Panc1 (cell line): ENCODE data around the gene CEP164. TPM values are rescaled to one million over a fixed set of nuclear protein-coding genes. Genes with fewer than 3 reads are reported as not detected.

Source experiments
- ATAC-seq: fragments of 200-7000 bp; cut with Tn5 transposase; 2 replicates; pipeline ENCODE4 v1.9.1; 2020; ENCODE audit warnings: mild to moderate bottlenecking, moderate library complexity
- BruUV-seq: library from RNA; stranded (reverse); fragments of 400-500 nt; replicated peaks from 2 replicates; lab custom pipeline; 2021; lab: Mats Ljungman, UMichigan
- CTCF ChIA-PET: fragments of 300-600 bp; sonication (Branson Sonifier 250); formaldehyde crosslinking; loops from one replicate; lab custom pipeline; 2022; ENCODE audit warnings: antibody characterized with exemption; lab: Charles Lee
- POLR2A ChIA-PET: fragments of 300-600 bp; sonication (Branson Sonifier 250); formaldehyde crosslinking; loops from one replicate; lab custom pipeline; 2022; ENCODE audit warnings: antibody characterized with exemption; lab: Charles Lee
- DNase-seq: peaks from one replicate; pipeline ENCODE4 v3.0.0-alpha.2; 2010; ENCODE audit warnings: low read depth, low spot score
- H3K27ac ChIP-seq: 2 replicates; pipeline ENCODE4 v1.5.1; 2011; ENCODE audit warnings: mild to moderate bottlenecking, low read length, inconsistent platforms
- H3K27me3 ChIP-seq: fragments of 200-500 bp; sonication (Bioruptor generic); 2 replicates; pipeline ENCODE4 v1.6.0; 2014; ENCODE audit warnings: low read length, inconsistent platforms; ENCODE audit not compliant: control insufficient read depth, insufficient read depth
- H3K36me3 ChIP-seq: fragments of 200-500 bp; sonication (Bioruptor generic); 2 replicates; pipeline ENCODE4 v1.5.1; 2014; ENCODE audit warnings: inconsistent platforms, mild to moderate bottlenecking, low read length, moderate library complexity; ENCODE audit not compliant: control insufficient read depth, insufficient read depth
- H3K4me1 ChIP-seq: 2 replicates; pipeline ENCODE4 v1.5.1; 2011; ENCODE audit warnings: inconsistent platforms, mild to moderate bottlenecking, low read length, moderate library complexity; ENCODE audit not compliant: control insufficient read depth, insufficient read depth
- H3K4me3 ChIP-seq, 2 experiments: 2 replicates each; pipeline ENCODE4 v1.5.1; 2011 to 2012; ENCODE audit warnings: low read depth in 2 of 2, low read length in 2 of 2, mild to moderate bottlenecking in 2 of 2, inconsistent platforms in 1 of 2, moderate library complexity in 1 of 2
- H3K9me3 ChIP-seq: fragments of 200-500 bp; sonication (Bioruptor generic); 2 replicates; pipeline ENCODE4 v1.5.1; 2014; ENCODE audit warnings: low read depth, mild to moderate bottlenecking, inconsistent platforms, low read length, moderate library complexity; ENCODE audit not compliant: control insufficient read depth, insufficient read depth
- CTCF ChIP-seq: fragments of 450-650 bp; IDR thresholded peaks from 2 replicates; pipeline ENCODE4 v1.5.1; 2017; ENCODE audit warnings: mild to moderate bottlenecking
- POLR2AphosphoS5 ChIP-seq: IDR thresholded peaks from 2 replicates; pipeline ENCODE4 v1.6.1; 2012; ENCODE audit warnings: mild to moderate bottlenecking, low read depth, low read length, moderate library complexity
- REST ChIP-seq, 2 experiments: IDR thresholded peaks; 2 replicates each; pipeline ENCODE4 v1.6.1; 2011 to 2012; ENCODE audit warnings: low read depth in 2 of 2, control low read depth in 1 of 2, low read length in 1 of 2, mild to moderate bottlenecking in 1 of 2, moderate library complexity in 1 of 2; ENCODE audit not compliant: insufficient read depth in 1 of 2
- SIN3A ChIP-seq: IDR thresholded peaks from 2 replicates; pipeline ENCODE4 v1.6.1; 2012; ENCODE audit warnings: low read depth, mild to moderate bottlenecking, low read length, moderate library complexity, borderline replicate concordance; ENCODE audit not compliant: insufficient read depth
- TCF7L2 ChIP-seq: IDR thresholded peaks from 2 replicates; pipeline ENCODE4 v1.6.1; 2011; ENCODE audit warnings: mild to moderate bottlenecking, low read depth, low read length, inconsistent platforms
- in situ Hi-C: cut with HindIII; loops from 2 replicates; pipeline ENCODE4 v1.10.0; 2016; ENCODE audit warnings: low sequenced_read_pairs, low pct_unique_long_range_greater_than_20kb
- intact Hi-C: fragments of 100-400 bp; cut with micrococcal nuclease; formaldehyde crosslinking; loops from one replicate; pipeline ENCODE4 v1.10.0; 2022; ENCODE audit not compliant: unreplicated experiment
- total RNA-seq: library from RNA; stranded (reverse); gene quantifications from one replicate; pipeline ENCODE4 v1.2.1, GENCODE V29; 2021; ENCODE audit not compliant: unreplicated experiment

The CEP164 gene
- total RNA-seq, 1 experiment from 2014 or later: 75.4 TPM

- Histone ChIP-seq H3K27me3 (no peaks in the 10 kb centered on the region), H3K36me3 (0 out of 2 replicates have a peak, but pooled peaks cover 3% of the 10 kb centered on the region), H3K9me3 (no peaks in the 10 kb centered on the region), H3K4me3 (no peak overlapping the region), H3K27ac (no peak overlapping the region), H3K4me1 (no peaks in the 10 kb centered on the region)
- TF ChIP-seq CTCF (no peak), REST (IDR thresholded peaks at IDR 0.05; ENCODE audit: insufficient read depth in 1 of 2, low read depth in 2 of 2, low read length in 1 of 2) (no peak), POLR2AphosphoS5 (no peak), SIN3A (no peak), TCF7L2 (no peak)
- ChIA-PET CTCF (interaction anchor here (1.1 kb wide), 1 partner anchor 52 kb away, joined by 3 read pairs; no protein-coding TSS in a partner anchor), POLR2A (no interaction called here)
- in situ Hi-C loops: no loop called here
- BruUV-seq: no TSS peak
- DNase-seq: no peak
- intact Hi-C loops: no loop called here
- ATAC-seq: no peak
These were observed 46.8 kb downstream of the CEP164 start for GRCh38 chr11:117374316-117375055.

GRCh38 chr11:117375960-117376359 is 48.3 kb downstream of the CEP164 start:
- Histone ChIP-seq H3K4me1 (no peaks in the 10 kb centered on the region), H3K27me3 (no peaks in the 10 kb centered on the region), H3K27ac (no peak overlapping the region), H3K4me3 (no peak overlapping the region), H3K9me3 (no peaks in the 10 kb centered on the region), H3K36me3 (peaks cover 8% of the 10 kb centered on the region; the same call in 1 of the 2 replicates)
- intact Hi-C loops (no loop called here), in situ Hi-C loops (no loop called here)
- ATAC-seq (no peak), DNase-seq (no peak)
- ChIA-PET POLR2A (interaction anchor here (0.6 kb wide), 1 partner anchor 50 kb away, joined by 3 read pairs; no protein-coding TSS in a partner anchor), CTCF (interaction anchor here (0.5 kb wide), 1 partner anchor 15 kb away, joined by 7 read pairs; no protein-coding TSS in a partner anchor)
- TF ChIP-seq POLR2AphosphoS5 (no peak), TCF7L2 (no peak), CTCF (no peak), SIN3A (no peak), REST (IDR thresholded peaks at IDR 0.05; ENCODE audit: insufficient read depth in 1 of 2, low read depth in 2 of 2, low read length in 1 of 2) (no peak)
- BruUV-seq: no TSS peak
